HL-60 (cell line): ENCODE measurements around the gene DENND10.

Source experiments
- DNase-seq, 2 experiments: peaks; one replicate each; pipeline ENCODE4 v3.0.0-alpha.2; 2010 to 2020; ENCODE audit warnings: low read depth in 1 of 2, low spot score in 1 of 2
- H3K27ac ChIP-seq: fragments of 250-450 bp; sonication (Bioruptor Pico); replicated peaks from 2 replicates; pipeline ENCODE4 v1.5.1; 2020; ENCODE audit warnings: mild to moderate bottlenecking, moderate library complexity
- H3K27me3 ChIP-seq: fragments of 250-450 bp; sonication (Bioruptor Pico); 2 replicates; pipeline ENCODE4 v1.5.1; 2021; ENCODE audit warnings: mild to moderate bottlenecking, moderate library complexity; ENCODE audit not compliant: insufficient read depth, poor library complexity, severe bottlenecking
- H3K4me3 ChIP-seq: replicated peaks from 2 replicates; pipeline ENCODE4 v1.5.1; 2011; ENCODE audit warnings: mild to moderate bottlenecking, control low read depth, low read length; ENCODE audit not compliant: insufficient read depth
- GABPA ChIP-seq: IDR thresholded peaks from 2 replicates; pipeline ENCODE4 v1.6.1; 2012; ENCODE audit warnings: low read depth
- POLR2AphosphoS5 ChIP-seq: IDR thresholded peaks from 2 replicates; pipeline ENCODE4 v1.6.1; 2012; ENCODE audit warnings: low read depth
- SPI1 ChIP-seq: IDR thresholded peaks from 2 replicates; pipeline ENCODE4 v1.6.1; 2012; ENCODE audit warnings: low read depth, mild to moderate bottlenecking, borderline replicate concordance
- TF ChIP-seq, protein P1 (sequence below): IDR thresholded peaks from one replicate; pipeline ENCODE4 v1.5.1; 2011; ENCODE audit warnings: low read length, control low read depth, inconsistent platforms; ENCODE audit not compliant: insufficient read depth
- TF ChIP-seq, protein P2 (sequence below): IDR thresholded peaks from 2 replicates; pipeline ENCODE4 v1.6.1; 2012; ENCODE audit warnings: low read depth; ENCODE audit not compliant: insufficient replicate concordance

Gene DENND10

GRCh38 chr10:119061926-119062325 lies 42.0 kb upstream of the DENND10 start:
- H3K4me3 ChIP-seq, result no peak overlapping the region
- no peaks in the 10 kb centered on the region for H3K27me3 ChIP-seq
- TF ChIP-seq POLR2AphosphoS5, result no peak
- TF ChIP-seq GABPA, result no peak
- DNase-seq, result no peak
- H3K27ac ChIP-seq, result no peak overlapping the region

DNA sequence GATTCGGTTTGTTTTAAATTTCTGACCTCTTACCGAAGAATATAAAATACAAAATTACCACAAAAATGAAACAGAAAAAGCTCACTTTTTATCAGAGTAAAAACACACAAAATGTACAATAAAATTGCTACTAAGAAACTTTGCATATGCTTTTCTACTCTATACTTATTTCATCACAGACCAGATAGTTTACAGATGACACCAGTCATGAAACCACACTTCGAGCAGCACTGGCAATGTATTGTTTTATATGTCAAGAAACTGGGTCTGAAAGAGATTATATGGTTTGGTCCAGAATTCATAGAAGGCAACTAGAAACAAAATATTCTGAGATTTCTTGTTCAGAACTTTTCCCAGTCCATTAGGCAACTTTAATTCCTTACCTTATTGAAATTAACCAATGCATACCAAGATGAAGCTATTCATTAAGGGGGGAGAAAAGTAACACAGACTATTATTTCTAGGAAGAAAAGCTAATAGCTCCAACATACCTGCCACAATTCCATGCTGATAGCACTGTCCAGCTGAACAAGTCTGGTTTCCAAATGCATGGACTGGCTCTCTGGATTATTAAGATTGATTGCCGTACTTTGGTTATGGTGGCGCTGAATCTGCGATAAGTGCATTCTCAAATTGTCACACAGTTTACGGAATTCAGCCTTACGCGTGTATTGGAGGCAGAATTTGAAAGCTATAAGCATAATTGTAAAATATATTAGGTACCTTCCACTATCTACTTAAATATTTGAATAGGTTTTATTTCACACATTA lies 33.3 kb upstream of the DENND10 start:
- H3K27ac ChIP-seq, result no peak overlapping the region
- H3K27me3 ChIP-seq, result no peaks in the 10 kb centered on the region
- TF ChIP-seq POLR2AphosphoS5, result no peak
- no peak for TF ChIP-seq SPI1
- TF ChIP-seq, protein P1, sequence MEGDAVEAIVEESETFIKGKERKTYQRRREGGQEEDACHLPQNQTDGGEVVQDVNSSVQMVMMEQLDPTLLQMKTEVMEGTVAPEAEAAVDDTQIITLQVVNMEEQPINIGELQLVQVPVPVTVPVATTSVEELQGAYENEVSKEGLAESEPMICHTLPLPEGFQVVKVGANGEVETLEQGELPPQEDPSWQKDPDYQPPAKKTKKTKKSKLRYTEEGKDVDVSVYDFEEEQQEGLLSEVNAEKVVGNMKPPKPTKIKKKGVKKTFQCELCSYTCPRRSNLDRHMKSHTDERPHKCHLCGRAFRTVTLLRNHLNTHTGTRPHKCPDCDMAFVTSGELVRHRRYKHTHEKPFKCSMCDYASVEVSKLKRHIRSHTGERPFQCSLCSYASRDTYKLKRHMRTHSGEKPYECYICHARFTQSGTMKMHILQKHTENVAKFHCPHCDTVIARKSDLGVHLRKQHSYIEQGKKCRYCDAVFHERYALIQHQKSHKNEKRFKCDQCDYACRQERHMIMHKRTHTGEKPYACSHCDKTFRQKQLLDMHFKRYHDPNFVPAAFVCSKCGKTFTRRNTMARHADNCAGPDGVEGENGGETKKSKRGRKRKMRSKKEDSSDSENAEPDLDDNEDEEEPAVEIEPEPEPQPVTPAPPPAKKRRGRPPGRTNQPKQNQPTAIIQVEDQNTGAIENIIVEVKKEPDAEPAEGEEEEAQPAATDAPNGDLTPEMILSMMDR, result no peak
- TF ChIP-seq GABPA, result no peak
- TF ChIP-seq, protein P2, sequence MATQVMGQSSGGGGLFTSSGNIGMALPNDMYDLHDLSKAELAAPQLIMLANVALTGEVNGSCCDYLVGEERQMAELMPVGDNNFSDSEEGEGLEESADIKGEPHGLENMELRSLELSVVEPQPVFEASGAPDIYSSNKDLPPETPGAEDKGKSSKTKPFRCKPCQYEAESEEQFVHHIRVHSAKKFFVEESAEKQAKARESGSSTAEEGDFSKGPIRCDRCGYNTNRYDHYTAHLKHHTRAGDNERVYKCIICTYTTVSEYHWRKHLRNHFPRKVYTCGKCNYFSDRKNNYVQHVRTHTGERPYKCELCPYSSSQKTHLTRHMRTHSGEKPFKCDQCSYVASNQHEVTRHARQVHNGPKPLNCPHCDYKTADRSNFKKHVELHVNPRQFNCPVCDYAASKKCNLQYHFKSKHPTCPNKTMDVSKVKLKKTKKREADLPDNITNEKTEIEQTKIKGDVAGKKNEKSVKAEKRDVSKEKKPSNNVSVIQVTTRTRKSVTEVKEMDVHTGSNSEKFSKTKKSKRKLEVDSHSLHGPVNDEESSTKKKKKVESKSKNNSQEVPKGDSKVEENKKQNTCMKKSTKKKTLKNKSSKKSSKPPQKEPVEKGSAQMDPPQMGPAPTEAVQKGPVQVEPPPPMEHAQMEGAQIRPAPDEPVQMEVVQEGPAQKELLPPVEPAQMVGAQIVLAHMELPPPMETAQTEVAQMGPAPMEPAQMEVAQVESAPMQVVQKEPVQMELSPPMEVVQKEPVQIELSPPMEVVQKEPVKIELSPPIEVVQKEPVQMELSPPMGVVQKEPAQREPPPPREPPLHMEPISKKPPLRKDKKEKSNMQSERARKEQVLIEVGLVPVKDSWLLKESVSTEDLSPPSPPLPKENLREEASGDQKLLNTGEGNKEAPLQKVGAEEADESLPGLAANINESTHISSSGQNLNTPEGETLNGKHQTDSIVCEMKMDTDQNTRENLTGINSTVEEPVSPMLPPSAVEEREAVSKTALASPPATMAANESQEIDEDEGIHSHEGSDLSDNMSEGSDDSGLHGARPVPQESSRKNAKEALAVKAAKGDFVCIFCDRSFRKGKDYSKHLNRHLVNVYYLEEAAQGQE, result no peak
- H3K4me3 ChIP-seq, result no peak overlapping the region
- DNase-seq, result no peak

GRCh38 chr10:119073584-119073983 lies 30.3 kb upstream of the DENND10 start:
- no peak overlapping the region for H3K27ac ChIP-seq
- no peak for DNase-seq
- H3K27me3 ChIP-seq, result no peaks in the 10 kb centered on the region
- TF ChIP-seq GABPA, result no peak
- TF ChIP-seq, protein P2, result no peak
- no peak for TF ChIP-seq SPI1
- no peak overlapping the region for H3K4me3 ChIP-seq

DNA sequence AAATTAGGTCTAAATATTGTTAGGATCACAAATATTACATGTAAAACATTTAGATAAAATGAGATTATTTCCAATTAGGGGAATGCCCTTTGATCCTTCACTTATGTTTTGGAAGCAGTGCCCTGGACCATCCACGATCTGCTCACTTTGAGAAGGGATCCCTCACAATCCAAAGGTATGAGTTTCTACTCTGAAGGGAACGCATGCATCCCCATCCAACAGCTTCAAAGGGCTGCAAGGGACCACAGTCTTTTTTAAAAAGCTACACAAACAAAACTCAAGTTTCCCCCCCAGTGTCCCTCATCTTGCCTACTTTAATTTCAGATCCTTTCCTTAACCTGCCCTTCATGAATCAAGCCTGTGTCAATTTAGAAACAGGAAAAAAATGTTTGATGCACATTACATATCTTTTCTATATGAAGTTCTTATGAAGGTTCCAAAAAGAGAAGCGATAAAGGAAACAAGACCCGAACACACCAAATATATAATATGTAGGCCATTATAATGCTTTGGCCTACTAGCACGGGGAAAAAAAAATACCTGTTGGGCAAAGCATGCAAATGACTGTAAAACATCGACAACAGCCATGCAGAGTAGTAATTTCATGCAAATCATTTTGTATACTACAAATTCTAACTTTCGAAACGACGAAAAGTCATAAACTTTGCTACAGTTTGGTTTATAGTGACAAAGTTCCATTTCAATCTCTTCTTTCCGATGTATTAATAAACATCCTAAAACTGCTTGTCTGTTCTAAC lies 25.3 kb upstream of the DENND10 start:
- no peak for DNase-seq
- H3K27ac ChIP-seq, result peak overlapping the region; percentile 98

More for the DNA sequence above, 25.3 kb upstream of the DENND10 start:
- TF ChIP-seq GABPA (no peak), POLR2AphosphoS5 (no peak), SPI1 (no peak)
- TF ChIP-seq, protein P2, result no peak
- TF ChIP-seq, protein P1, result no peak
- Histone ChIP-seq H3K4me3 (peak overlapping the region; percentile 63), H3K27me3 (no peaks in the 10 kb centered on the region)
